Measurements from ENCODE around the gene GMEB1. TPM values are rescaled to one million over a fixed set of nuclear protein-coding genes. Genes with fewer than 3 reads are reported as not detected.

The GMEB1 gene
- total and polyA plus RNA-seq, 2 donors (not counting 3 experiments of a cell fraction or from before 2014, with no cell fraction given), result 8.1 to 16.0 TPM

DNA sequence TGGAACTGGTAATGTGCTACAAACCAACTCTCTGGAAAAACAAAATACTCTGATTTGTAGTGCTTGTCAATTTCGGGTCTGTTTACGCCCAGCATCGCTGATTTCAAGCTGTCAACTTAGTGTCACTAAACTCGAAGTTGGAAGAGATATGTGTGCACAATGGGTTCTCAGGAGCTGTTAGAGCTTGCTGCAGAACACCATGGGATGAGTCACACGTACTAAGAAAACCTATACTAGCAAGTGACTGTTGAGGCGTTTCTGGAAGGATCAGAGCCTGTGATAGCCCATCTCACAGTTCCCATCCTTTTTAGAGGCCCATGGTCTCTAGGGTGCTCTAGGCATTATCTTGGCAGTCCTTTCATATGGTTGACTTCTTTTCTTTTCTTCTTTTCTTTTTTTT lies 14.3 kb downstream of the GMEB1 start:
- Histone ChIP-seq H3K4me3 (replicated peaks in 1 of 3; ENCODE audit: insufficient read depth in 1 of 3, low read depth in 1 of 3, low read length in 3 of 3) (no peak overlapping the region), H3K27ac (ENCODE audit: insufficient read depth, low read depth, low read length) (no peak overlapping the region), H3K4me2 (ENCODE audit: insufficient read depth, low read length) (no peak overlapping the region), H3K9me1 (replicated peaks; ENCODE audit: control insufficient read depth, extremely low read depth, insufficient read depth, low read length) (no peaks in the 10 kb centered on the region), H3K4me1 (ENCODE audit: control insufficient read depth, extremely low read depth, insufficient read depth, low read length) (no peaks in the 10 kb centered on the region), H2AFZ (ENCODE audit: low read depth, low read length) (no peak overlapping the region), H4K20me1 (replicated peaks; ENCODE audit: control insufficient read depth, extremely low read depth, insufficient read depth, low read length) (no peaks in the 10 kb centered on the region), H3K9ac (replicated peaks; ENCODE audit: extremely low read depth, insufficient read depth, low read length) (no peak overlapping the region), H3K9me3 (replicated peaks; ENCODE audit: control insufficient read depth, insufficient read depth, low read length) (no peaks in the 10 kb centered on the region), H3K36me3 (ENCODE audit: control insufficient read depth in 2 of 2, extremely low read depth in 1 of 2, insufficient read depth in 2 of 2, low read length in 2 of 2) (no peaks in the 10 kb centered on the region), H3K27me3 (ENCODE audit: control insufficient read depth in 2 of 2, insufficient read depth in 2 of 2, low read length in 2 of 2) (no peaks in the 10 kb centered on the region), H3K79me2 (ENCODE audit: control insufficient read depth, insufficient read depth, low read length) (peaks cover 2% of the 10 kb centered on the region)
- ChIA-PET POLR2A (no interaction called here), CTCF (interaction anchor here (0.9 kb wide), 1 partner anchor 32 kb away, joined by 3 read pairs; no protein-coding TSS in a partner anchor)
- no TSS peak for BruUV-seq (replicated peaks)
- DNase-seq (ENCODE audit: low read depth, low spot score), result no peak
- FAIRE-seq, result no peak
- dilution Hi-C loops (cut with MboI; ENCODE audit: extremely low pct_ligation_motif_present, low sequenced_read_pairs) (no loop called here), intact Hi-C loops (cut with micrococcal nuclease) (no loop called here)
- TF ChIP-seq GATA2 (IDR thresholded peaks at IDR 0.05; ENCODE audit: insufficient read depth, insufficient read length, low read depth, low read length), result no peak
- no peak for TF ChIP-seq POLR2A (IDR thresholded peaks at IDR 0.05; ENCODE audit: low read depth, low read length)
- TF ChIP-seq EZH2 (IDR thresholded peaks at IDR 0.05; ENCODE audit: borderline replicate concordance, low read depth, low read length, severe bottlenecking), result no peak
- no peak for TF ChIP-seq FOS (IDR thresholded peaks at IDR 0.05; ENCODE audit: borderline replicate concordance, insufficient read depth, low read length)
- no peak for TF ChIP-seq JUN (IDR thresholded peaks at IDR 0.05; ENCODE audit: borderline replicate concordance, insufficient read depth, insufficient read length, low read depth)
- TF ChIP-seq, protein P1, sequence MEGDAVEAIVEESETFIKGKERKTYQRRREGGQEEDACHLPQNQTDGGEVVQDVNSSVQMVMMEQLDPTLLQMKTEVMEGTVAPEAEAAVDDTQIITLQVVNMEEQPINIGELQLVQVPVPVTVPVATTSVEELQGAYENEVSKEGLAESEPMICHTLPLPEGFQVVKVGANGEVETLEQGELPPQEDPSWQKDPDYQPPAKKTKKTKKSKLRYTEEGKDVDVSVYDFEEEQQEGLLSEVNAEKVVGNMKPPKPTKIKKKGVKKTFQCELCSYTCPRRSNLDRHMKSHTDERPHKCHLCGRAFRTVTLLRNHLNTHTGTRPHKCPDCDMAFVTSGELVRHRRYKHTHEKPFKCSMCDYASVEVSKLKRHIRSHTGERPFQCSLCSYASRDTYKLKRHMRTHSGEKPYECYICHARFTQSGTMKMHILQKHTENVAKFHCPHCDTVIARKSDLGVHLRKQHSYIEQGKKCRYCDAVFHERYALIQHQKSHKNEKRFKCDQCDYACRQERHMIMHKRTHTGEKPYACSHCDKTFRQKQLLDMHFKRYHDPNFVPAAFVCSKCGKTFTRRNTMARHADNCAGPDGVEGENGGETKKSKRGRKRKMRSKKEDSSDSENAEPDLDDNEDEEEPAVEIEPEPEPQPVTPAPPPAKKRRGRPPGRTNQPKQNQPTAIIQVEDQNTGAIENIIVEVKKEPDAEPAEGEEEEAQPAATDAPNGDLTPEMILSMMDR (IDR thresholded peaks at IDR 0.05; ENCODE audit: extremely low read depth in 1 of 2, insufficient read depth in 1 of 2, low read depth in 1 of 2, low read length in 2 of 2), result no peak
- no peak for TF ChIP-seq POLR2AphosphoS5 (IDR thresholded peaks at IDR 0.05; ENCODE audit: insufficient read depth, low read depth, low read length)
- no peak for TF ChIP-seq MYC (IDR thresholded peaks at IDR 0.05; ENCODE audit: low read depth, low read length)
- TF ChIP-seq, protein P2, sequence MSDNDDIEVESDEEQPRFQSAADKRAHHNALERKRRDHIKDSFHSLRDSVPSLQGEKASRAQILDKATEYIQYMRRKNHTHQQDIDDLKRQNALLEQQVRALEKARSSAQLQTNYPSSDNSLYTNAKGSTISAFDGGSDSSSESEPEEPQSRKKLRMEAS (IDR thresholded peaks at IDR 0.05; ENCODE audit: insufficient read depth, insufficient read length), result no peak
